Measurements from ENCODE around the gene ESYT2.

- TF ChIP-seq CTCF (IDR thresholded peaks at IDR 0.05) (peak; percentile 21 to 82 (median 72)), POLR2A (IDR thresholded peaks at IDR 0.05) (peak; percentile 25 to 29), POLR2AphosphoS5 (IDR thresholded peaks at IDR 0.05) (peak; percentile 89), EP300 (IDR thresholded peaks at IDR 0.05) (no peak)
Measured at GRCh38 chr7:158782761-158783401, 46.4 kb downstream of the ESYT2 start.
